ENCODE measurements around the gene BANP. TPM values are rescaled to one million over a fixed set of nuclear protein-coding genes. Genes with fewer than 3 reads are reported as not detected.

Gene BANP
- total RNA-seq, 1 experiment from 2014 or later, result 37.2 TPM

- no peak for TF ChIP-seq REST (IDR thresholded peaks at IDR 0.05; ENCODE audit: low read depth)
These were observed 127.0 kb downstream of the BANP start (continued) for GRCh38 chr16:88078111-88078775.

- Histone ChIP-seq H3K9ac (ENCODE audit: low read length) (no peak overlapping the region), H3K79me2 (ENCODE audit: insufficient read depth, low read length) (no peaks in the 10 kb centered on the region), H4K20me1 (ENCODE audit: insufficient read depth) (no peaks in the 10 kb centered on the region), H3K9me2 (ENCODE audit: insufficient read depth) (no peaks in the 10 kb centered on the region), H3K4me2 (ENCODE audit: low read length) (no peak overlapping the region), H3K9me3 (ENCODE audit: control insufficient read depth in 1 of 2, insufficient read depth in 1 of 2, low read depth in 1 of 2, low read length in 2 of 2) (no peaks in the 10 kb centered on the region), H2AFZ (ENCODE audit: low read depth, low read length, poor library complexity, severe bottlenecking) (no peak overlapping the region), H3K4me3 (replicated peaks in 1 of 2; ENCODE audit: low read depth in 1 of 2, low read length in 2 of 2) (no peak overlapping the region), H3K4me1 (ENCODE audit: control insufficient read depth in 1 of 2, insufficient read depth in 2 of 2, low read length in 2 of 2) (no peaks in the 10 kb centered on the region), H3K27me3 (ENCODE audit: insufficient read depth, low read length) (no peaks in the 10 kb centered on the region), H3K36me3 (ENCODE audit: control insufficient read depth in 1 of 2, insufficient read depth in 2 of 2, low read length in 2 of 2) (no peaks in the 10 kb centered on the region), H3K27ac (ENCODE audit: low read depth, low read length) (no peak overlapping the region)
- ATAC-seq (no peak), DNase-seq (ENCODE audit: low read depth, low spot score) (no peak)
- ChIA-PET CTCF (no interaction called here), POLR2A (no interaction called here), RAD21 (ENCODE audit: low non-redundant PET in 1 of 2, low total read pairs in 2 of 2, uncharacterized antibody in 2 of 2, unreplicated experiment in 2 of 2) (no interaction called here)
- no TSS peak for BruUV-seq (replicated peaks)
- TF ChIP-seq REST (IDR thresholded peaks at IDR 0.05; ENCODE audit: low read depth), result no peak
- TF ChIP-seq SIN3A (IDR thresholded peaks at IDR 0.05; ENCODE audit: low read depth), result no peak
- TF ChIP-seq ZBTB33 (IDR thresholded peaks at IDR 0.05; ENCODE audit: extremely low read depth, insufficient replicate concordance, low read length), result no peak
- no peak for TF ChIP-seq CEBPB (IDR thresholded peaks at IDR 0.05; ENCODE audit: low read depth)
- intact Hi-C loops (cut with micrococcal nuclease), result no loop called here
These were observed 132.3 kb downstream of the BANP start for GRCh38 chr16:88083582-88083981.

Measured in HCT116 (cell line).